ENCODE measurements around the gene DDIT3. TPM values are rescaled to one million over a fixed set of nuclear protein-coding genes. Genes with fewer than 3 reads are reported as not detected.

DDIT3 gene
- total RNA-seq, 1 experiment from 2014 or later = 14.1 TPM

GRCh38 chr12:57564178-57564740 lies 43.9 kb upstream of the DDIT3 start:
- no peak overlapping the region for H3K23ac ChIP-seq (ENCODE audit: insufficient read length, low read depth, low read length)
- TF ChIP-seq CTCF (conservative IDR thresholded peaks at IDR 0.05) = no peak
- H3K14ac ChIP-seq (ENCODE audit: insufficient read depth, low read length) = no peak overlapping the region
- no peak overlapping the region for H2AFZ ChIP-seq (ENCODE audit: low read length)
- Mint-ChIP-seq H3K36me3 (ENCODE audit: insufficient read depth in 1 of 3, low read depth in 3 of 3) (peaks cover 19 to 37% (median 36%) of the 10 kb centered on the region in 3 experiments; a peak in 6 of 7 replicates), H3K4me1 (no peaks in the 10 kb centered on the region), H3K9me3 (no peaks in the 10 kb centered on the region), H3K27ac (no peak overlapping the region), H3K27me3 (ENCODE audit: low read depth) (no peaks in the 10 kb centered on the region), H3K4me3 (no peak overlapping the region)
- H3K27ac ChIP-seq (ENCODE audit: insufficient read length, low read depth, low read length) = no peak overlapping the region
- H3K23me2 ChIP-seq (ENCODE audit: insufficient read length, low read depth, low read length, poor library complexity, severe bottlenecking) = peaks cover 3% of the 10 kb centered on the region
- H2BK20ac ChIP-seq (ENCODE audit: low read depth, low read length, poor library complexity, severe bottlenecking) = no peak overlapping the region
- H3K4me1 ChIP-seq (ENCODE audit: insufficient read depth, low read length) = no peaks in the 10 kb centered on the region
- H4K20me1 ChIP-seq (ENCODE audit: control insufficient read depth, insufficient read depth, insufficient read length) = no peaks in the 10 kb centered on the region
- H2AK5ac ChIP-seq (ENCODE audit: insufficient read length, low read length) = no peak overlapping the region
- no peak overlapping the region for H3K9ac ChIP-seq (ENCODE audit: extremely low read depth, insufficient read length, low read length)
- H3K56ac ChIP-seq (ENCODE audit: insufficient read length, low read depth, low read length) = no peak overlapping the region
- no peak overlapping the region for H4K5ac ChIP-seq (ENCODE audit: insufficient read length, low read depth, low read length)
- H3K79me2 ChIP-seq (ENCODE audit: insufficient read depth, low read length) = no peaks in the 10 kb centered on the region
- no peak overlapping the region for H4K91ac ChIP-seq (ENCODE audit: insufficient read length, low read depth, low read length)
- H3K4ac ChIP-seq (ENCODE audit: low read depth, low read length) = no peak overlapping the region
- no peak overlapping the region for H4K8ac ChIP-seq (replicated peaks; ENCODE audit: insufficient read length, low read depth, low read length)
- H3K18ac ChIP-seq (ENCODE audit: insufficient read length, low read depth, low read length) = no peak overlapping the region
- no peaks in the 10 kb centered on the region for H3K9me3 ChIP-seq (ENCODE audit: control insufficient read depth, low read depth, low read length)
- H2BK12ac ChIP-seq (ENCODE audit: insufficient read length, low read depth, low read length) = no peak overlapping the region
- no peaks in the 10 kb centered on the region for H3K27me3 ChIP-seq (ENCODE audit: insufficient read depth, low read length)
- WGBS (ENCODE audit: extremely low coverage, insufficient read length, low lambda C conversion rate) = no CpG with 5 or more reads among the region's 7 CpGs
- H3K4me2 ChIP-seq (ENCODE audit: insufficient read depth, insufficient read length, low read length) = no peak overlapping the region
- no peak overlapping the region for H2BK15ac ChIP-seq (ENCODE audit: low read depth, low read length)
- H3K79me1 ChIP-seq (ENCODE audit: insufficient read depth, low read depth, low read length, poor library complexity, severe bottlenecking) = no peaks in the 10 kb centered on the region
- H2BK120ac ChIP-seq (ENCODE audit: low read depth, low read length, poor library complexity, severe bottlenecking) = no peak overlapping the region
- no peak for DNase-seq
- no peak overlapping the region for H2BK5ac ChIP-seq (ENCODE audit: insufficient read length, low read length)
- no peak overlapping the region for H3T11ph ChIP-seq (ENCODE audit: low read length)

Measured in H9 (cell line).